Type B pancreatic cell (in vitro differentiated cells): ENCODE data around the gene NLRP6. TPM values are rescaled to one million over a fixed set of nuclear protein-coding genes. Genes with fewer than 3 reads are reported as not detected.
"Not testable (repeated sequence)": the region's sequence is repeated elsewhere in the genome, so short reads cannot be mapped to it uniquely, and the experiment has no call there.

Experiments
- DNase-seq: peaks from one replicate; pipeline ENCODE4 v3.0.0; 2021; ENCODE audit warnings: mixed read lengths; ENCODE audit not compliant: unreplicated experiment; ENCODE audit errors: extremely low spot score
- H3K27ac Mint-ChIP-seq: 2 replicates; pipeline ENCODE4 v1.8.0; 2021; ENCODE audit warnings: mild to moderate bottlenecking, mixed read lengths
- H3K27me3 Mint-ChIP-seq: 2 replicates; pipeline ENCODE4 v1.8.0; 2021; ENCODE audit warnings: mixed read lengths
- H3K36me3 Mint-ChIP-seq: 2 replicates; pipeline ENCODE4 v1.8.0; 2021; ENCODE audit warnings: mixed read lengths
- H3K4me1 Mint-ChIP-seq: one replicate; pipeline ENCODE4 v1.8.0; 2021; ENCODE audit warnings: mixed read lengths; ENCODE audit not compliant: unreplicated experiment
- H3K4me3 Mint-ChIP-seq: 2 replicates; pipeline ENCODE4 v1.8.0; 2021; ENCODE audit warnings: mild to moderate bottlenecking, mixed read lengths
- H3K9me3 Mint-ChIP-seq: 2 replicates; pipeline ENCODE4 v1.8.0; 2021; ENCODE audit warnings: mixed read lengths
- total RNA-seq: library from RNA; stranded (reverse); gene quantifications from 2 replicates; pipeline ENCODE4 v1.2.1, GENCODE V29; 2021; ENCODE audit warnings: low replicate concordance
- TF ChIP-seq, protein P1 (sequence below): fragments of 200-600 bp; sonication (generic); conservative IDR thresholded peaks from 2 replicates; pipeline ENCODE4 v1.5.0; 2021; ENCODE audit warnings: antibody characterized with exemption, mild to moderate bottlenecking

Gene NLRP6
- total RNA-seq, 1 donor from 2014 or later: not detected

DNA sequence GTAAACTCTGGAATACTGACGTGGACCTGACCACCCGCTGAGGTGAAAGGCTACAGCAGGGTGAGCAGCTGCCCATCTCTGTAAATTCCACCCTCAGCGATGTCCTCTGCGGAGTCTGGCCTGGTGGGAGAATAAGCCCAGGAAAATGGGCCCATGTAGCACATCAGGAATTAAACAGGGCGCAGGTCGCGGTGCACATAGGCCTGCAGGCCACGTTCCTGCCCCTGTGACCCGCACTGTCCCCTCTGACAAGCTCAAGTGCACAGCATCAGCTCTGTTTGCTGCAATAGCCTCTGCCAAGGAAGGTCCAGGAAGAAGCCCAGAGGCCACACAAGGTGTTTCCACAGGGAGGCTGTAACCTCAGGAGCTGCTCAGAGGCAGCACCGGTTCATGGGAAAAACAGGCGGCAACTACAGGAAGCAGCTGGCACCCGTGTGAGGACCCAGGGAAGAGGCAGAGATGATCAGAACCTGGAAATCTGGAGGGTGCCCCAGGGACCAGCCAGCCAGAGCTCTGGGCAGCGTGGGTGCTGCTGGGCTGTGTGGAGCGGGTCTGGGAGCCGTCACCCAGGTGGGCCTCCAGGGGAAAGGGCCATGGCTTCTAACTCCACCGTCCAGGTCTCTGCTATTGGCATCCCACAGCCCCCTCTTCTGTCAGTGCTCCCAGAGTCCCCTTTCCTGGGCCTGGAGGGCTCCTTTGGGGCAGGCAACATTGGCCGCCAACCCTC, 28.6 kb downstream of the NLRP6 start:
- Mint-ChIP-seq H3K9me3 (no peaks in the 10 kb centered on the region), H3K27me3 (peaks cover 14% of the 10 kb centered on the region), H3K4me3 (peak overlapping the region; percentile 14), H3K4me1 (peaks cover 28% of the 10 kb centered on the region), H3K27ac (peak overlapping the region; percentile 41), H3K36me3 (peaks cover 4% of the 10 kb centered on the region)
- TF ChIP-seq, protein P1, sequence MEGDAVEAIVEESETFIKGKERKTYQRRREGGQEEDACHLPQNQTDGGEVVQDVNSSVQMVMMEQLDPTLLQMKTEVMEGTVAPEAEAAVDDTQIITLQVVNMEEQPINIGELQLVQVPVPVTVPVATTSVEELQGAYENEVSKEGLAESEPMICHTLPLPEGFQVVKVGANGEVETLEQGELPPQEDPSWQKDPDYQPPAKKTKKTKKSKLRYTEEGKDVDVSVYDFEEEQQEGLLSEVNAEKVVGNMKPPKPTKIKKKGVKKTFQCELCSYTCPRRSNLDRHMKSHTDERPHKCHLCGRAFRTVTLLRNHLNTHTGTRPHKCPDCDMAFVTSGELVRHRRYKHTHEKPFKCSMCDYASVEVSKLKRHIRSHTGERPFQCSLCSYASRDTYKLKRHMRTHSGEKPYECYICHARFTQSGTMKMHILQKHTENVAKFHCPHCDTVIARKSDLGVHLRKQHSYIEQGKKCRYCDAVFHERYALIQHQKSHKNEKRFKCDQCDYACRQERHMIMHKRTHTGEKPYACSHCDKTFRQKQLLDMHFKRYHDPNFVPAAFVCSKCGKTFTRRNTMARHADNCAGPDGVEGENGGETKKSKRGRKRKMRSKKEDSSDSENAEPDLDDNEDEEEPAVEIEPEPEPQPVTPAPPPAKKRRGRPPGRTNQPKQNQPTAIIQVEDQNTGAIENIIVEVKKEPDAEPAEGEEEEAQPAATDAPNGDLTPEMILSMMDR: no peak
- no peak for DNase-seq

DNA sequence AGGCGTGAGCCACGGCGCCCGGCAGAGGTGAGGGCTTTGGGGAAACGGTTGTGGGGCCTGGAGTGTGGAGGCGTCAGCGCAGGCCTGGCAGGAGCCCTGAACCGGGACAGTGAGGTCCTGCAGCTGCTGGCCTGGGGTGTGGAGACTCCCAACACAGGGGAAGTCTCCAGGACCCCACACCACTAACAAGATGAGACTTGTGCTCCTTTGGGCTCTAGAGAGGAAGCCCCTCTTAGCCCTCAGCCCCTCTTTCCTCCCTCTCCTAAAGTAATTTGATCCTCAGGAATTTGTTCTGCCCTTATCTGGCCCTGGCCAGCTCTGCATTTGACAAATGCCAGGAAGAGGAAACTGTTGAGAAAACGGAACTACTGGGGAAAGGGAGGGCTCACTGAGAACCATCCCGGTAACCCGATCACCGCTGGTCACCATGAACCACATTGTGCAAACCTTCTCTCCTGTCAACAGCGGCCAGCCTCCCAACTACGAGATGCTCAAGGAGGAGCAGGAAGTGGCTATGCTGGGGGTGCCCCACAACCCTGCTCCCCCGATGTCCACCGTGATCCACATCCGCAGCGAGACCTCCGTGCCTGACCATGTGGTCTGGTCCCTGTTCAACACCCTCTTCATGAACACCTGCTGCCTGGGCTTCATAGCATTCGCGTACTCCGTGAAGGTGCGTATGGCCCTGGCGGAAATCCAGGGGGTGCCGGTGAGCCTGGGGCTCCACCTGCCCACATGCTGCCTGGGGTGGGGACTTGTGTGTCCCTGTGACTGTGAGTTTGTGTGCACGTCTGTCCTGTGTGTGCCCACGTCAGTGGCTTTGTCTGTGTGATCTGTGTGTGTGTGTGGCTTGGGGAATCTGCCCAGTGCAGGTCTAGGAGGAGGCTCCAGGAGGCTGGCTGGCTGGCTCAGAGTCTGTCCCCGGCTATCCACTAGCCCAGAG, 29.8 kb downstream of the NLRP6 start, which contains the start of gene IFITM2:
TSS of gene IFITM2 (plus strand) at position 51 of the 943 bp plus-strand sequence. CDS start at position 428, 377 bp downstream.
- not testable (repeated sequence) for H3K36me3 Mint-ChIP-seq, DNase-seq, H3K9me3 Mint-ChIP-seq
- H3K4me1 Mint-ChIP-seq: peaks cover 37% of the 10 kb centered on the region
- H3K27me3 Mint-ChIP-seq: peaks cover 17% of the 10 kb centered on the region
- H3K27ac Mint-ChIP-seq: peak within 1 kb of the TSS; percentile 95
- peak within 1 kb of the TSS; percentile 90 for H3K4me3 Mint-ChIP-seq

DNA sequence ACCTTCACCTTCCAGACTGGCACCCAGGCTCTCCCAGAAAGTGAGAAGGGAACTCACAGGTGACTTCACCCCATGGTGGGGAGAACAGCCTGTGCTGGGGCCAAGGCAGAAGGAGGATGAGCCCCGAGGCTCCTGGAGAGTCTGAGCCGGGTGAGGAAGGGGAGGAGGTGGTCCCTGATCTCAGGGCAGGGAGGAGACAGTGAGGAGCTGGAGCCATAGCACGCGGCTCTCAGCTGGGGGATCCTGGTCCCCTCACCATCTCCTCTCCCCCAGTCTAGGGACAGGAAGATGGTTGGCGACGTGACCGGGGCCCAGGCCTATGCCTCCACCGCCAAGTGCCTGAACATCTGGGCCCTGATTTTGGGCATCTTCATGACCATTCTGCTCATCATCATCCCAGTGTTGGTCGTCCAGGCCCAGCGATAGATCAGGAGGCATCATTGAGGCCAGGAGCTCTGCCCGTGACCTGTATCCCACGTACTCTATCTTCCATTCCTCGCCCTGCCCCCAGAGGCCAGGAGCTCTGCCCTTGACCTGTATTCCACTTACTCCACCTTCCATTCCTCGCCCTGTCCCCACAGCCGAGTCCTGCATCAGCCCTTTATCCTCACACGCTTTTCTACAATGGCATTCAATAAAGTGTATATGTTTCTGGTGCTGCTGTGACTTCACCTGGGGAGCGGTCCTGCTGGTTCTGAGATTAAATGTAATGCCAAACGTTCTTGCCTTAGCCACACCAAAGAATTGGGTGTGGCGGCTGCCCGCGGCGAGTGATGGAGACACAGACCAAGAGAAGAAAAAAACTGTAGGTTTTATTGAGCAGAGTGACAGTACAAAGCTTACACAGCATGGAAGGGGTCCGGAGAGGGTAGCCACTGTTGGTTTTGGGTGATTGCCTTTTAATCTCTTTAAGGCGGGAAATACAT, 30.8 kb downstream of the NLRP6 start:
- H3K4me3 Mint-ChIP-seq: peak overlapping the region; percentile 90
- not testable (repeated sequence) for DNase-seq, H3K9me3 Mint-ChIP-seq, H3K36me3 Mint-ChIP-seq
- H3K27me3 Mint-ChIP-seq: peaks cover 21% of the 10 kb centered on the region
- H3K4me1 Mint-ChIP-seq: peaks cover 47% of the 10 kb centered on the region
- H3K27ac Mint-ChIP-seq: peak overlapping the region; percentile 98

DNA sequence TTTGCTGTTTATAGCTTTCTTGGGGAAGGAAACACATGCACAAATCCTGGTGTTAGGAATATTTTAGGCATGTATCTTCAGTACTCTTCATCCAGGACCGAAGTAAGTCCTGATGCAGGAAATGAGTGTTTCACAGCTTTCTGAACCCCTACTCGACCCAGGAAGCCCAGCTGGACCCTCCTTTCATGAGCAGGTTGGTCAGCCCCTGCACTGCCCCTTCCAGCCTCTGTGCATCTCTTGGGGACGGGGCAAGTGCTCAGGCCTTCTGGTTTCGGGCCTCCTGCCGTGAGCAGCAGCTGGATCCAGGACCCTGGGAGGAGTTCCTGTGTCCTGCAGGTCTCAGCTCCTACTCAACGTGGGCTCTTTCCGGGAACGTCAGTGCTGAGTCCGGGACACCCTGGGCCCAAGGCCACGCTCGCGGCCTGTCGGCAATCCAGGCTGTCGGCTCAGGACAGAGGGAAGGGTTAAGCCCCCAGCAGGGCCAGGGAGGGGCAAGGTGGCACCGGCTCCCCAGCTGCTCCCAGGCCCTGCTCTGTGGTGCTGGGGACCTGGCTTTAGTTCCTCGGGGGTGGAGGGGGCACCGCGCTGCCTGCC, 31.9 kb downstream of the NLRP6 start:
- peak overlapping the region; percentile 98 for H3K27ac Mint-ChIP-seq

DNA sequence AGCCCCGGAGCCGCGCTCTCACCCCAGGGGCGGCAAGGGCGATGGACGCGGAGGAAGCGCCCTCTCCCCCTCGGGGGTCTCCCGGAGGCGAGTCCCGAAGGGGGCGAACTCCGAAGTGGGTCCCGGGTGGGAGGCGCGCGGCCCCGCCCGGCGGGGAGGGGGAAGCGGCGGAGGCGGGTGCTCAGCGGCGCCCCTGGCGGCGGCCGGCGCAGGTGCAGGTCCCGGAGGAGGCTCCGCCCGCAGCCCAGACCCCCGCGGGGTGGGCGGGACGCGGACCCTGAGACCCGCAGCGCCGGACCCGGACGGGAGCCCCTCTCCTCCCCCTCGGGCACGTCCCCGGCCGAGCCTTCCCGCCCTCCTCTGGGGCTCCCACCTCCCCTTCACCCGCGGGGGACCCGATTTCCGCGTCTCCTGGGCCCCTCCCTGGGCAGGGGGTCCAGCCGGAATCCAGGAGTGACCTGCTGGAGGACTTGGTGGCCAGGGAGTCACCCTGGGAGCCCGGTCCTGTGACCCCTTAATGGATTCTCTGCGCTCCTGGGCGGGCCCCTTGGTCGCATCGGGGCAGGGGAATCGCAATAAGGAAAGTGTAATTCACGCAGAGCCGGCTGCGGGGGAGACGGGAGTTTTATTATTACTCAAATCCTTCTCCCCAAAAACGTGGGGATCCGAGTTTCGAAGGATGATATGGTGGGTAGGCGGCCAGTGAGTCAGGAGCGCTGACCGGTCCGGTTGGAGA, 33.0 kb downstream of the NLRP6 start:
- Mint-ChIP-seq H3K27me3 (peaks cover 27% of the 10 kb centered on the region), H3K4me1 (peaks cover 43% of the 10 kb centered on the region), H3K4me3 (peak overlapping the region; percentile 80)
- not testable (repeated sequence) for DNase-seq, H3K36me3 Mint-ChIP-seq, H3K9me3 Mint-ChIP-seq, H3K27ac Mint-ChIP-seq

More for the DNA sequence above, 31.9 kb downstream of the NLRP6 start:
- Mint-ChIP-seq H3K27me3 (peaks cover 27% of the 10 kb centered on the region), H3K4me1 (peaks cover 52% of the 10 kb centered on the region), H3K4me3 (peak overlapping the region; percentile 90)
- not testable (repeated sequence) for DNase-seq, H3K36me3 Mint-ChIP-seq, H3K9me3 Mint-ChIP-seq

DNA sequence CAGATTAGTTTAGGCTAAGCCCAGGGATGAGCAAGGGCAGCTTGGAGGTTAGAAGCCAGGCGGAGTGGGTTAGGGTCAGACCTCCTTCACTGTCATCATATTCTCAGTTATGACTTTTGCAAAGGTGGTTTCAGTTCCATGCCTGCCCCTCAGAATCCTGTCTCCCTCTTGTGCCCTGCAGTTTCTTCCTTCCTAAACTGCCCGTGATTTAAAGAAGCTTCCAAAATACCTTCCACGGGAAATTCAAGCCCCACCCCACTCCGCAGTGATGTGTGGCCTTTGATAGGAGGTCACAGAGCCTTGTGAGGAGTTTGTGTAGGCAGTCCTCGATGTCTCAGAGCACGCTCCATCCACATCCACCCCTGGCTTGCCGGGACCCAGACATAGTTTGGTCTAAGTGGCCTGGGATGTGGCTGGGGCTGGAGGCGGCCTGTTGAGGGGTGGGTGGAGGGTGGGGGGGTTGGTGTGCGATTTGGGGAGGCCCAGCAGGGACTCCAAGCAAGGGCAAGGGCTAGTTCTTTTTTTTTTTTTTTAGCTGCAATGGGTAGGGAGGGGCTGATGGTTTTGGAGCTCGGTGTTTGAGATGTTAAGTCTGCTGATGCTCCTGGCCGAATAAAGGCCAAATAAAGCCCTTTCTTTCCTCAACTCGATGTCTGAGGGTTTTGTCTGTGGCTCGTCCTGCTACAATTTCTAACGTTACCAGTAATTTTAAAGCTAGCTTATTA, 34.0 kb downstream of the NLRP6 start:
- TF ChIP-seq, protein P1: no peak
- peaks cover 50% of the 10 kb centered on the region for H3K4me1 Mint-ChIP-seq
- H3K27me3 Mint-ChIP-seq: peaks cover 37% of the 10 kb centered on the region
- H3K4me3 Mint-ChIP-seq: peak overlapping the region; percentile 92
- peak overlapping the region; percentile 39 for H3K27ac Mint-ChIP-seq
- peaks cover 4% of the 10 kb centered on the region for H3K36me3 Mint-ChIP-seq
- DNase-seq: no peak
- H3K9me3 Mint-ChIP-seq: no peaks in the 10 kb centered on the region
